Effector memory CD8-positive, alpha-beta T cell (primary cell): ENCODE measurements around the gene EPHA10.

Source experiments
- ATAC-seq: fragments of 150-1000 bp; cut with Tn5 transposase; replicated peaks from 2 replicates; pipeline ENCODE4 v1.10.0; 2021; ENCODE audit warnings: mild to moderate bottlenecking, moderate library complexity
- DNase-seq, 3 experiments: peaks; one replicate each; pipeline ENCODE4 v3.0.0; 2021
- H3K27ac Mint-ChIP-seq, 2 donors: one replicate each; pipeline ENCODE4 v1.8.0; 2022; ENCODE audit warnings: mild to moderate bottlenecking in 2 of 2, mixed read lengths in 2 of 2, moderate library complexity in 2 of 2
- H3K27me3 Mint-ChIP-seq, 2 donors: one replicate each; pipeline ENCODE4 v1.8.0; 2022; ENCODE audit warnings: mixed read lengths in 2 of 2
- H3K36me3 Mint-ChIP-seq: one replicate; pipeline ENCODE4 v1.8.0; 2022; ENCODE audit warnings: mild to moderate bottlenecking, moderate library complexity, mixed read lengths; ENCODE audit not compliant: insufficient read depth
- H3K4me1 Mint-ChIP-seq, 2 donors: one replicate each; pipeline ENCODE4 v1.8.0; 2022; ENCODE audit warnings: low read depth in 2 of 2, mixed read lengths in 2 of 2
- H3K4me3 Mint-ChIP-seq, 2 donors: one replicate each; pipeline ENCODE4 v1.8.0; 2022; ENCODE audit warnings: mild to moderate bottlenecking in 2 of 2, mixed read lengths in 2 of 2, moderate library complexity in 2 of 2
- H3K9me3 Mint-ChIP-seq, 2 donors: one replicate each; pipeline ENCODE4 v1.8.0; 2022; ENCODE audit warnings: mixed read lengths in 2 of 2

Gene EPHA10

DNA sequence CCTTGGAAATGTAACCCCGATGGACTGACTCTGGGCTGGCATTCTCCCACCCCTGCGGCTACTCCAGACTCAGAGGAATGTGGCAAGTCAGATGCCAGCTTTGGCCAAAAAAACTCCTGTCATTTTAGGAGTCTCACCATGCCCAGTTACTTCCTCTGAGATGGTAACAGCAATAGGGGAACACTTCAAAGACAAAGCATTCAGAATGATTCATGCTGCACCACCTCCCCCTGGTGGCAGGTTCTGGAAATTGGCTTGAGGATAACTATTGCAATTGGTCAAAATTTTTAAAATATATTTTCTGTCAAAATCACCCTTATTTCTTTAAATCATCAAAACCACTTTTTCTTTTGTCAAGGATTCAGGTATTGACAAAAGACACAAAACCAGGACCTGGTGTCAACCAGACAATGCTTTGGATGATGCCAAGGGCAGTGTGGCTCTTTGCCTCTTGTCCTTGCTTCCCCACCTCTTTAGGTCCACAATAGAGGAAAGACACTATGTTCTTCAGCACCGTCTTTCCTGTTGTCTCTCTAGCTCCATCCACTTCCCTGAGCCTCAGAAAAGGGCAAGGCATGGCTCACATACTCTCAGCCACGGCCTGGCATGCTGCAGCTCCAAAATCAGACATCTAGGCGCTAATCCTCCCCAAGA, 82.5 kb downstream of the EPHA10 start:
- peak; percentile 71 to 79 (median 77) for DNase-seq
- no peak overlapping the region for H3K4me3 Mint-ChIP-seq
- H3K9me3 Mint-ChIP-seq = no peaks in the 10 kb centered on the region
- no peaks in the 10 kb centered on the region for H3K27me3 Mint-ChIP-seq
- H3K4me1 Mint-ChIP-seq = no peaks in the 10 kb centered on the region
- no peak overlapping the region for H3K27ac Mint-ChIP-seq
- ATAC-seq = peak; percentile 85
- peaks cover 38% of the 10 kb centered on the region for H3K36me3 Mint-ChIP-seq

DNA sequence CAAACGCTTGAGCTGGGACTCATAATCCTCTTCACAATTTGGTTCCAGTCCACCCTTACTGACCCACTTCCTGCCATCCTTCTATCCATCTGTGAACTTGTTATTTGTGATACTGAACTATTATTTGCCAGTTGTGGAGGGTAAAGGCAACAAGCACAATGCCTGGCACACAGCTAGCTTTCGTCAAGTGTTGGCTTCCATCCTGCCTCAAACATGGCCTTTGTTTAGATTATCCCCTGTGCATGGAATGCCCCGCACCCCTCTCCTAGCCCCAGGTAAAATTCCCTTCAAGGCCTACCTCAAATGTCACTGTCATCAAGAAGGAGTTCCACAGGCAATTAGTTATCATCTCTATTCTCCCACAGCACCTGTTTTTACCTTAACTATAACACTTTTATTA, 84.0 kb downstream of the EPHA10 start:
- no peak overlapping the region for H3K4me3 Mint-ChIP-seq
- no peaks in the 10 kb centered on the region for H3K4me1 Mint-ChIP-seq
- ATAC-seq (no peak), DNase-seq (no peak)
- no peaks in the 10 kb centered on the region for H3K27me3 Mint-ChIP-seq
- H3K36me3 Mint-ChIP-seq = peaks cover 32% of the 10 kb centered on the region
- no peaks in the 10 kb centered on the region for H3K9me3 Mint-ChIP-seq
- H3K27ac Mint-ChIP-seq = no peak overlapping the region

GRCh38 chr1:37677808-37678207, 87.1 kb downstream of the EPHA10 start:
- Mint-ChIP-seq H3K4me3 (no peak overlapping the region), H3K4me1 (peaks cover 10 to 14% of the 10 kb centered on the region in 2 donors), H3K27me3 (no peaks in the 10 kb centered on the region), H3K9me3 (no peaks in the 10 kb centered on the region), H3K27ac (peak overlapping the region in 1 of 2 donors; percentile 67), H3K36me3 (peaks cover 20% of the 10 kb centered on the region)
- DNase-seq = no peak
- no peak for ATAC-seq

GRCh38 chr1:37677143-37677439, 87.8 kb downstream of the EPHA10 start:
- Mint-ChIP-seq H3K27ac (no peak overlapping the region), H3K4me1 (peaks cover 10 to 16% of the 10 kb centered on the region in 2 donors), H3K27me3 (peaks cover 0 to under 1% of the 10 kb centered on the region in 2 donors), H3K4me3 (no peak overlapping the region), H3K9me3 (no peaks in the 10 kb centered on the region), H3K36me3 (peaks cover 12% of the 10 kb centered on the region)
- ATAC-seq = no peak
- no peak for DNase-seq

GRCh38 chr1:37676281-37677142, 88.4 kb downstream of the EPHA10 start:
- H3K36me3 Mint-ChIP-seq = peaks cover 11% of the 10 kb centered on the region
- no peak overlapping the region for H3K4me3 Mint-ChIP-seq
- H3K9me3 Mint-ChIP-seq = no peaks in the 10 kb centered on the region
- no peak overlapping the region for H3K27ac Mint-ChIP-seq
- H3K4me1 Mint-ChIP-seq = peaks cover 10 to 16% of the 10 kb centered on the region in 2 donors
- H3K27me3 Mint-ChIP-seq = peaks cover 3 to 6% of the 10 kb centered on the region in 2 donors
- ATAC-seq = no peak
- no peak for DNase-seq

DNA sequence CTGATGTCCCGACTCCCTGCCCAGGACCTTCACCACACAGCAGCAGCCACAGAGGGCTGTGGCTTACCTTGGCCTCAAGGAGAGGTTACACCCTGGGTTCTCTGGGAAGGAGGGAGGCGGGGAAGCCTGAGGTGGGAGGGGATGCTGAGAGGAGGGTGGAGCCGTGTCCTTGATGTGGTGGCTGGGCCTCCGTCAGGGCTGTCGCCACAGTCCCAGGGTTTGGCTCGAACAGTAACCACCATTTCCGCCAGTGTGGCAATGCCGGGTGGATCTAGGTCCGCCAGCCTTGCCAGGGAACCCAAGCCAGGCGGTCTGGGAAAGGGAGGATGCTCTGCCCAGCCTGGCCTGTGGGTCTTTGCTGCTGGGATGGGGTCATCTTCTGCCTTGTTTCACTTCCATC, 91.0 kb downstream of the EPHA10 start:
- Mint-ChIP-seq H3K4me1 (peaks cover 10 to 16% of the 10 kb centered on the region in 2 donors), H3K27me3 (peaks cover 8 to 11% of the 10 kb centered on the region in 2 donors), H3K9me3 (no peaks in the 10 kb centered on the region), H3K36me3 (peaks cover 6% of the 10 kb centered on the region), H3K4me3 (peak overlapping the region; percentile 43 to 67), H3K27ac (peak overlapping the region in 1 of 2 donors; percentile 55)
- DNase-seq (peak; percentile 61 to 70 (median 67)), ATAC-seq (peak; percentile 98)

- Mint-ChIP-seq H3K4me1 (peaks cover 10 to 16% of the 10 kb centered on the region in 2 donors), H3K4me3 (no peak overlapping the region), H3K36me3 (peaks cover 6% of the 10 kb centered on the region), H3K27ac (no peak overlapping the region), H3K27me3 (peaks cover 8 to 11% of the 10 kb centered on the region in 2 donors), H3K9me3 (no peaks in the 10 kb centered on the region)
- DNase-seq (no peak), ATAC-seq (no peak)
Measured at GRCh38 chr1:37672136-37672870, 92.6 kb downstream of the EPHA10 start.

DNA sequence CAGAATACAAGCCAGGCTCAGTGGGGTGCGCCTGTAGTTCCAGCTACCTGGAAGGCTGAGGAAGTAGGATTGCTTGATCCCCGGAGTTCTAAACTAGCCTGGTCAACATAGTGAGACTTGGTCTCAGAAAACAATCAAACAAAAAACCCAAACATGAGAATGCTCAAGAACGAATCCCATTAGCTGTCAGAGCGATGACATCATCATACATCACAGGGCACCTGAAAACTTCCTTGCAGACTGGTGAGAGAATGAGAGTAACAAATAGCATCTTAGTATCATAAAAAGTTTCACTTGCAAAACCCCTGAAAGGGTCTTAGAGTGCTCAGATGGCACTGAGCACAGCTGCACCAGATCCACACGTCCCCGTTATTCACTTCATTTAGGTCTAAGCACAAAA, 93.7 kb downstream of the EPHA10 start:
- Mint-ChIP-seq H3K36me3 (peaks cover 6% of the 10 kb centered on the region), H3K4me1 (peaks cover 10 to 16% of the 10 kb centered on the region in 2 donors), H3K27me3 (peaks cover 8 to 11% of the 10 kb centered on the region in 2 donors), H3K4me3 (no peak overlapping the region), H3K27ac (no peak overlapping the region), H3K9me3 (no peaks in the 10 kb centered on the region)
- ATAC-seq = no peak
- no peak for DNase-seq

GRCh38 chr1:37670133-37670532, 94.8 kb downstream of the EPHA10 start:
- ATAC-seq = no peak
- Mint-ChIP-seq H3K27ac (no peak overlapping the region), H3K4me1 (peaks cover 10 to 13% of the 10 kb centered on the region in 2 donors), H3K27me3 (peaks cover 8 to 19% of the 10 kb centered on the region in 2 donors), H3K4me3 (no peak overlapping the region), H3K9me3 (no peaks in the 10 kb centered on the region), H3K36me3 (peaks cover 6% of the 10 kb centered on the region)
- DNase-seq = no peak

- no peaks in the 10 kb centered on the region for H3K36me3 Mint-ChIP-seq
- peaks cover 8 to 24% of the 10 kb centered on the region in 2 donors for H3K27me3 Mint-ChIP-seq
- ATAC-seq = no peak
- no peak for DNase-seq
- H3K27ac Mint-ChIP-seq = no peak overlapping the region
- no peaks in the 10 kb centered on the region for H3K9me3 Mint-ChIP-seq
- H3K4me3 Mint-ChIP-seq = no peak overlapping the region
- no peaks in the 10 kb centered on the region for H3K4me1 Mint-ChIP-seq
Measured at GRCh38 chr1:37667023-37667671, 97.8 kb downstream of the EPHA10 start.

DNA sequence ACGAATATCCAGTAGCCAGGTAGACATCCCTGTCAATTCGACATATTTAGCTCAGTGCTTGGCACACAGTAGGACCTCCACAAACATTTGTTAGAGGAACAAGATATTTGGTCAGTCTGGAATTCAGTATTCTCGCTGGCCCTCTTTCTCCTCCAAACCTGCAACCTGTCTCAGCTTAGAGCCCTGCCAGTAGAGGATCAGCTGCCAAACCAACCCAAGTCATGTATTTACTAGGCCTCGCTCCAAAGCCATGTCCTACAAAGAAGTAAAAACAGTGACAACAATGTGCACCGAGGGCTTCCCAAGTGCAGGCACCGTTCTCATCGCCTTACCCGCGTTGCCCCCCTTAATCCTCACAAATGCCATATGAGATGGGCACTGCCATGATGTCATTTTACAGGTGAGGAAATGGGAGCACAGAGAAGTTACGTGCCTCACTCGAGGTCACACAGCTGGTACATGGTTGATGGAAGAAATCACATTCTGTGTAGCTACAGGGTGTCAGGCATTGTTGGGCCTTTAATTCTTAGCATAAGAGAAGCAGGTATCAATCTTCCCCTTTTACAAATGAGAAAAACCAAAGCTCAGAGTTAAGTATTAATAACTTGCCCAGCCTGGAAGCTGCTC, 98.6 kb downstream of the EPHA10 start:
- peaks cover 3 to 24% of the 10 kb centered on the region in 2 donors for H3K27me3 Mint-ChIP-seq
- no peaks in the 10 kb centered on the region for H3K4me1 Mint-ChIP-seq
- H3K36me3 Mint-ChIP-seq = no peaks in the 10 kb centered on the region
- H3K27ac Mint-ChIP-seq = no peak overlapping the region
- DNase-seq (no peak), ATAC-seq (no peak)
- no peaks in the 10 kb centered on the region for H3K9me3 Mint-ChIP-seq
- no peak overlapping the region for H3K4me3 Mint-ChIP-seq
